ENCODE results near the gene OR5AU1.

The OR5AU1 gene

DNA sequence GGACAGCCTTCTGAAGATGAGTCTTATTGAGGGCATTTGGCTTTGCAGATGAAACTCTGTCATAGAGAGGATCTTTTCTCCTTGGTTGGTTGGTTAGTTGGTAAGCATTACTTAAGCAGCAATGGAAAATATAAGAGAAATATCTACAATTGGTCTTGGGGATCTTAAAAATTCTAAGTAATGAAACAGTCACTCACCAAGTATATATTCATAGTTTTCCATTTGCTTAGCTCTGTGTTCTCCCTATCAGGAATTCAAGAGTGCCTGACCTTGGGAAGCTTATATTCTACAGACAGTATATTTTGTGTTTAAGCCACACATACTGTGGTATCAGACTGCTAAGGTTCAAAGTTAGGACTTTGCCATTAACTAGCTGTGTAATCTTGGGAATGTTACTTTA is at the start of gene OR5AU1:
TSS of gene OR5AU1 (minus strand) at position 101 of the 400 bp plus-strand sequence. CDS start 191 bp downstream, outside the sequence.
- no peak for DNase-seq

- no peak for DNase-seq
Measured at GRCh38 chr14:21205026-21205677, 49.3 kb upstream of the OR5AU1 start.

DNA sequence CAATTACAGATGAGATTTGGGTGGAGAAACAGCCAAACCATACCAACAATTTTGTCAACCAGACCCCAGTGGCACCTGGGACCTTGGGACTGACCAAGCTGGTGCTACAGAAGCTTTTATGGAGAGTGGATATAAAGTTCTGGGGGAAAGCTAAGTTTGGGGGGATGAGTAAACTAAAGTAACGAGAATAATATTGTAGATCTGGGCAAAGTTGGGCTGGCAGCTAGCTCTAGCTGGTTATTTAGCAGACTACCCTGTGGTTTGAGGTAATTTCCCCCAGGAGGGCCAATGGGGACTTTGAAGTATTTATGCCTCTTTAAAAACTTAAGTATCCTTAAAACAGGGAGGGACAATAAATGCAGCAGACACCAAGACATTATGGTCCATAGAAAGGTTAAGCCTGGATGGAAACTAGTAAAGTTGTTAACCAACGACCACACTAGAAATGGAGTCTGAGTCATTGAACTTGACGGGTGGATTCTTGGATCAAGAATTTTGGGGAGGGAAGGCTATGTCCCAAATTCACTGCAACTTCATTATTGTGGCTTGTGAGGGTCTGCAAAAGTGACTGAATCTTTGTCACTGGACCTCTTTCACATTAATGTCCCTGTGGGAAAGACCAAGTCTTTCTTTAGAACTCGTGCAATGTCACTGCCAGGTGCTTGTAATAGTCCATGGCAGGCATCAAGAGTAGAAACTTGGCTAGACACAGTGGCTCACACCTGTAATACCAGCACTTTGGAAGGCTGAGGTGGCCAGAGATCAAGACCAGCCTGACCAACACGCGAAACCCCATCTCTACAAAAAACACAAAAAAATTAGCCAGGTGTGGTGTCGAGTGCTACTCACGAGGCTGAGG is 48.5 kb upstream of the OR5AU1 start:
- DNase-seq: no peak

DNA sequence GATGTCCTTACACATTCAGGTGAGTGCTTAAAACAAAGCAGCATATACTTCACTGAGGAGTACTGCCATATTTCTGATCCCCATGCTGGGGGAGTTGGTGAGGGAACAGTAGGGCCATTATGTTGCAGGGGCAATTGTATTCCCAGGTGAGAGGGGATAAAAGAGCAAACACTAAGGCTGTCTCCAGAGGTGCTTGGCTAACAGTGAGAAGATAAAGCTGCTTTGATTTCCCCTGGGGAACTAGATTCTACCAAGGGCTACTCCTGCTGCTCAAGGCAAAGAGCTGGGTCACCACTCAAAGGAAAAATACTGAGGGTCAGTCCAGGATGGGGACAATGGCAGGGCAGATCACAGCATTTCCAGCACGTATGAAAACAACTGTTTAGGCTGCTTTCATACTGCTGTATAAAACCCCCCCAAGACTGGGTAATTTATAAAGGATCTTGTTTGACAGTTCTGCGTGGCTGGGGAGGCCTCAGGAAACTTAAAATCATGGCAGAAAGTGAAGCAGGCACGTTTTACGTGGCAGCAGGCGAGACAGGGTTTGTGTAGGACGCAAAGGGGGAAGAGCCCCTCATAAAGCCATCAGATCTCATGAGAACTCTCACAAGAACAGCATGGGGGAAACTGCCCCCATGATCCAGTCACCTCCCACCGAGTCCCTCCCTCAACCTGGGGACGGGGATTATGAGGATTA is 47.8 kb upstream of the OR5AU1 start:
- no peak for DNase-seq

DNA sequence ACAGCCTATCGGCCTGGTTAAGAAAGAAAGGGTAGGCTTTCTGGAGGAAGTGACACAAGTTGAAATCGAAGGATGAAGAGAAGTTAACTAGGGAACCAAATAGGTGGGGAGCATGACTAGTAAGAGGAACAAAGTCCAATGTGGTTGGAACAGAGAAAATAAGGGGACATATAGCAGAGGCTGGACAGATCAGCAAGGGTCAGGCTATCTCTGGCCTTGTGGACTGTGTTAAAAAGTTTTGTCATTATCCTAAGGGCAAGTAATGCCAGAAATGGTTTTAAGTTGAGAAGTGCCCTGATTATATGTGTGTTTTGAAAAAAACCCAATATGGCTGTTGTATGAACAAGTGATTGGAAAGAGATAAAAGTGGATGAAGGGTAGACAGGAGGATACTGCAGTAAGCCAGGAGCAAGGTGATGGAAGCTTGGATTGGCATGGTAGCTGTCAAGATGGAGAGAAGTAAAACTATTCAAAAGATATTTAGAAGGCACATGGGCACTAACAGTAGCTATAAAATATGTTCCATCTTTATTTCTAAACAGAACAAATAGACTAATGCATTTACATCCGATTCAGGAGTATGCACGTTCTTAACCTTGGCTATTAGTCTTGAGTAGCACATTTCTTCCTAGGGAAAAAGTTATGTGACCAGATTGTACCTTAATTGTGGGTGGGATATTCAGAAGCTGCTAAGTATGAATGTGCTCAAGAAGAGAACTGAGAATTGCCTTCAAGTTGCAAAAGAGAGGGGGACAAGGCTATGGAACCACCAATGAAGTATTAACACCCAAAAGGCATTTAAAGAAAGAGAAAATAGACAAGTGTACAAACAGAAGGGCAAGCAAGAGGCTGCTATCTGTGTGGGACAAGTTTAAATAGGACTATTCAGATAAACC is 46.8 kb upstream of the OR5AU1 start:
- no peak for DNase-seq

GRCh38 chr14:21201732-21202462 is 46.0 kb upstream of the OR5AU1 start:
- DNase-seq: no peak

- no peak for DNase-seq
Measured at GRCh38 chr14:21200752-21201461, 45.0 kb upstream of the OR5AU1 start.

- no peak for DNase-seq
Measured at GRCh38 chr14:21199611-21200560, 44.0 kb upstream of the OR5AU1 start.

- no peak for DNase-seq
Measured at GRCh38 chr14:21197418-21198205, 41.7 kb upstream of the OR5AU1 start.

DNA sequence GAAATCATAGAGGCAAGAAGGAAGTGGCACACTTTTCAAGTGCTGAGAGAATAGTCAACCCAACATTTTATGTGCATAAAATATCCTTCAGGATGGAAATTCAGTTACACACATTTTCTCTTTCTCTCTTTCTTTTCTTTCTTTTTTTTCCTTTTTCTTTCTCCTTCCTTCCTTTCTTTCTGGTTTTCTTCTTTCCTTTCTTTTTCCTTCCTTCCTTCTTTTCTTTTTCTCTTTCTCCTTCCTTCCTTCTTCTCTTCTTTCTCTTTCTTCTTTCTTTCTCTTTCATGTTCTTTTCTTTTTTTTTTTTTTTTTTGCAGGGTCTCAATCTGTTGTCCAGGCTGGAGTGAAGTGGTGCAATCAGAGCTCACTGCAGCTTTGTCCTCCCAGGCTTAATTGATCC is 38.7 kb upstream of the OR5AU1 start:
- DNase-seq: no peak

DNA sequence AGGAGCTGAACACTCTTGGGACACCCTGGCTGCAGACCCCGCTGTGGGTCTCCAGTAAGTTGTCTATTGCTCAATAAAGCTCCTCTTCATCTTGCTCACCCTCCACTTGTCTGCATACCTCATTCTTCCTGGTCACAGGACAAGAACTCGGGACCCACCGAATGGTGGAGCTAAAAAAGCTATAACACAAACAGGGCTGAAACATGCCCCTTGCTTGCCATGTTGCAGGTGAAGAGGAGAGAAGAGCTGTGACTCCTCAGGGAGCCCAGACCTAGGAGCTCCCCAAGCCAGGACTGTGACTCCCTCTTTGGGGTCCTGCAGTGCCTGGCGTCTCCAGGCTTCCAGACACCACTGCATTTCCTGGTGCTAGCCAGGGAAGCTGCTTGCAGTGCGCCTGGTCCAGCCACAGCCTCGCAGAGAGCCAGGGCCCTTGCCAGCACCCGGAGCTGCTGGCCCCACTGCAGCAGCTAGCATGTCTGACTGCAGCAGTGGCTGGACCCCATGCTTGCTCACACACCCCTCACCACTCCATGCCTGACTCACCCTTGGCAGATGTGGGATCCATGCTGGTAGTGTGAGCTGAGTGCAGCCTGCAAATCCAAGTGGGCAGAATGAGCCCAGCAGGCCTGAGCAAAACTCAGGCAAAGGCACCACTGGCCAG is 37.1 kb upstream of the OR5AU1 start:
- no peak for DNase-seq

- DNase-seq: no peak
Measured at GRCh38 chr14:21192447-21192822, 36.6 kb upstream of the OR5AU1 start.

GRCh38 chr14:21191809-21192446 is 36.1 kb upstream of the OR5AU1 start:
- peak; percentile 84 for DNase-seq

GRCh38 chr14:21191261-21191808 is 35.5 kb upstream of the OR5AU1 start:
- DNase-seq: no peak

GRCh38 chr14:21185491-21185890 is 29.6 kb upstream of the OR5AU1 start:
- DNase-seq: no peak

- DNase-seq: no peak
Measured at GRCh38 chr14:21184254-21184653, 28.4 kb upstream of the OR5AU1 start.

DNA sequence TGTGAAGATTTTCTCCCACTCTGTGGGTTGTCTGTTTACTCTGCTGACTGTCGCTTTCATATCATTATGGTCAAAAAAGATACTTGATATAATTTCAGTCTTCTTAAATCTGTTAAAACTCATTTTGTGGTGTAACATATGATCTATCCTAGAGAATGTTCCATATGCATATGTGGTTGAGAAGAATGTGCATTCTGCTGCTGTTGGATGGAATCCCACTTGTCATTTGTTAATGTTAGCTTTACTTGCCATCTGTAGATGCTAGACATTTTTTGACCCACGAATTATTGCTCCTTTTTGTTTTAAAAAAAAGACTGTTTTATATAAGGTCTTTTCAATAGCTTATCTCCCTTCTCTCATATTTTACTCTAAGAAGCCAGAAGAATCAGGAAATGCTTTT is 26.3 kb upstream of the OR5AU1 start:
- DNase-seq: no peak

DNA sequence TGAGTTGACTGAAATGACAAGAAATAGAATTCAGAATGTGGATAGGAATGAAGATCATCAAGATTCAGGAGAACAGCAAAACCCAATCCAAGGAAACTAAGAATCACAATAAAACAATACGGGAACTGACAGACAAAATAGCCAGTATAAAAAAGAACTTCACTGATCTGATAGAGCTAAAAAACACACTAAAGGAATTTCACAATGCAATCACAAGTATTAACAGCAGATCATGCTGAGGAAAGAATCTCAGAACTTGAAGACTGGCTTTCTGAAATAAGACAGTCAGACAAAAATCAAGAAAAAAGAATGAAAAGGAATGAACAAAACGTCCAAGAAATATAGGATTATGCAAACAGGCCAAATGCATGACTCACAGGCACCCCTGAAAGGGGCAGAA is 15.3 kb upstream of the OR5AU1 start:
- DNase-seq: no peak

Data from activated CD8-positive, alpha-beta memory T cell treated with anti-CD3 and anti-CD28 coated beads for 24 hours (primary cell).